ENCODE data around the gene SLC37A3. TPM values are rescaled to one million over a fixed set of nuclear protein-coding genes. Genes with fewer than 3 reads are reported as not detected.

SLC37A3 gene
- total and polyA plus RNA-seq, 2 of the 13 experiments (the other 11 are each of a cell fraction or from before 2014, with no cell fraction given), result 21.3 to 27.9 TPM

DNA sequence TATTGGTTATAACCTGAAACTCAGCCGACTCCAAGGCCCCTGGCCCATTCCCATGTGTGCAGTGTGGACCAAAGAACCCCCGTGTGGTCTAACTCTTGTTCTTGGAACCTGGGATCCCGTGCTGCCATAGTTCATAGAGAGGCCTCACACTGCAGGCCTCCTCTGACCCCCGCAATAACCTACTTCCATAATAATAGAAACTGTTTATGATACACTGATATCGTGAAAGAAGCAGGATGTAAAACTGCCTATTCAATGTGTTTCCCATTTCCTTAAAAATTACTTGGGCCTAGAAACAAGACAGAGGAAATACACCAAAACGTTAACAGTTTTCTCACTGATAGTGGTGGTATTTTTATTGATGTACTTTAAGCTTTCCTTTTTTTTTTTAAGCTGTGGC is 112.4 kb downstream of the SLC37A3 start:
- in situ Hi-C loops (cut with HindIII; ENCODE audit: extremely low pct_ligation_motif_present, low pct_unique_long_range_greater_than_20kb) (no loop called here), intact Hi-C loops (cut with micrococcal nuclease; ENCODE audit: unreplicated experiment) (no loop called here)
- Histone ChIP-seq H3K4me2 (ENCODE audit: low read depth, low read length) (no peak overlapping the region), H3K36me3 (replicated peaks in 1 of 2; ENCODE audit: control insufficient read depth in 1 of 2, insufficient read depth in 2 of 2, low read length in 2 of 2) (no peaks in the 10 kb centered on the region), H4K20me1 (ENCODE audit: insufficient read depth, low read length) (no peaks in the 10 kb centered on the region), H2AFZ (ENCODE audit: low read length) (no peak overlapping the region), H3K4me3 (replicated peaks in 1 of 3; ENCODE audit: insufficient read depth in 1 of 3, low read depth in 2 of 3, low read length in 3 of 3) (no peak overlapping the region), H3K27ac (ENCODE audit: extremely low read length, insufficient read depth, low read length) (no peak overlapping the region), H3K9me3 (ENCODE audit: low read length) (no peaks in the 10 kb centered on the region), H3K27me3 (ENCODE audit: control insufficient read depth in 1 of 2, insufficient read depth in 2 of 2, low read length in 2 of 2) (peaks cover 0 to 7% of the 10 kb centered on the region in 2 experiments; a peak in 3 of 5 replicates), H3K9ac (ENCODE audit: insufficient read depth, low read depth, low read length) (no peak overlapping the region), H3K4me1 (ENCODE audit: insufficient read depth, low read length) (peaks cover 32% of the 10 kb centered on the region), H3K79me2 (ENCODE audit: insufficient read depth, low read length) (no peaks in the 10 kb centered on the region)
- FAIRE-seq, result no peak
- ChIA-PET POLR2A (no interaction called here), CTCF (ENCODE audit: low intra/inter-chr PET ratio, low total read pairs) (no interaction called here)
- no peak for DNase-seq (ENCODE audit: low spot score)
- ATAC-seq, result no peak; the same call in 2 of the 3 replicates
- TF ChIP-seq ZNF564 (CRISPR knock-in tag; IDR thresholded peaks at IDR 0.05) (no peak), BORCS8-MEF2B (CRISPR knock-in tag; IDR thresholded peaks at IDR 0.05) (no peak), ZNF180 (CRISPR knock-in tag; IDR thresholded peaks at IDR 0.05; ENCODE audit: borderline replicate concordance, low read depth) (no peak), ZNF33A (CRISPR knock-in tag; IDR thresholded peaks at IDR 0.05; ENCODE audit: borderline replicate concordance) (no peak), TBL1XR1 (IDR thresholded peaks at IDR 0.05; ENCODE audit: borderline replicate concordance, low read length, partially characterized antibody) (no peak), ZNF782 (CRISPR knock-in tag; IDR thresholded peaks at IDR 0.05; ENCODE audit: borderline replicate concordance) (no peak), HIVEP1 (CRISPR knock-in tag; IDR thresholded peaks at IDR 0.05) (no peak)
- TF ChIP-seq, protein P1, sequence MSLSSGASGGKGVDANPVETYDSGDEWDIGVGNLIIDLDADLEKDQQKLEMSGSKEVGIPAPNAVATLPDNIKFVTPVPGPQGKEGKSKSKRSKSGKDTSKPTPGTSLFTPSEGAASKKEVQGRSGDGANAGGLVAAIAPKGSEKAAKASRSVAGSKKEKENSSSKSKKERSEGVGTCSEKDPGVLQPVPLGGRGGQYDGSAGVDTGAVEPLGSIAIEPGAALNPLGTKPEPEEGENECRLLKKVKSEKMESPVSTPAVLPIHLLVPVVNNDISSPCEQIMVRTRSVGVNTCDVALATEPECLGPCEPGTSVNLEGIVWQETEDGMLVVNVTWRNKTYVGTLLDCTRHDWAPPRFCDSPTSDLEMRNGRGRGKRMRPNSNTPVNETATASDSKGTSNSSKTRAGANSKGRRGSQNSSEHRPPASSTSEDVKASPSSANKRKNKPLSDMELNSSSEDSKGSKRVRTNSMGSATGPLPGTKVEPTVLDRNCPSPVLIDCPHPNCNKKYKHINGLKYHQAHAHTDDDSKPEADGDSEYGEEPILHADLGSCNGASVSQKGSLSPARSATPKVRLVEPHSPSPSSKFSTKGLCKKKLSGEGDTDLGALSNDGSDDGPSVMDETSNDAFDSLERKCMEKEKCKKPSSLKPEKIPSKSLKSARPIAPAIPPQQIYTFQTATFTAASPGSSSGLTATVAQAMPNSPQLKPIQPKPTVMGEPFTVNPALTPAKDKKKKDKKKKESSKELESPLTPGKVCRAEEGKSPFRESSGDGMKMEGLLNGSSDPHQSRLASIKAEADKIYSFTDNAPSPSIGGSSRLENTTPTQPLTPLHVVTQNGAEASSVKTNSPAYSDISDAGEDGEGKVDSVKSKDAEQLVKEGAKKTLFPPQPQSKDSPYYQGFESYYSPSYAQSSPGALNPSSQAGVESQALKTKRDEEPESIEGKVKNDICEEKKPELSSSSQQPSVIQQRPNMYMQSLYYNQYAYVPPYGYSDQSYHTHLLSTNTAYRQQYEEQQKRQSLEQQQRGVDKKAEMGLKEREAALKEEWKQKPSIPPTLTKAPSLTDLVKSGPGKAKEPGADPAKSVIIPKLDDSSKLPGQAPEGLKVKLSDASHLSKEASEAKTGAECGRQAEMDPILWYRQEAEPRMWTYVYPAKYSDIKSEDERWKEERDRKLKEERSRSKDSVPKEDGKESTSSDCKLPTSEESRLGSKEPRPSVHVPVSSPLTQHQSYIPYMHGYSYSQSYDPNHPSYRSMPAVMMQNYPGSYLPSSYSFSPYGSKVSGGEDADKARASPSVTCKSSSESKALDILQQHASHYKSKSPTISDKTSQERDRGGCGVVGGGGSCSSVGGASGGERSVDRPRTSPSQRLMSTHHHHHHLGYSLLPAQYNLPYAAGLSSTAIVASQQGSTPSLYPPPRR (CRISPR knock-in tag; IDR thresholded peaks at IDR 0.05; ENCODE audit: borderline replicate concordance), result no peak
- TF ChIP-seq, protein P2, sequence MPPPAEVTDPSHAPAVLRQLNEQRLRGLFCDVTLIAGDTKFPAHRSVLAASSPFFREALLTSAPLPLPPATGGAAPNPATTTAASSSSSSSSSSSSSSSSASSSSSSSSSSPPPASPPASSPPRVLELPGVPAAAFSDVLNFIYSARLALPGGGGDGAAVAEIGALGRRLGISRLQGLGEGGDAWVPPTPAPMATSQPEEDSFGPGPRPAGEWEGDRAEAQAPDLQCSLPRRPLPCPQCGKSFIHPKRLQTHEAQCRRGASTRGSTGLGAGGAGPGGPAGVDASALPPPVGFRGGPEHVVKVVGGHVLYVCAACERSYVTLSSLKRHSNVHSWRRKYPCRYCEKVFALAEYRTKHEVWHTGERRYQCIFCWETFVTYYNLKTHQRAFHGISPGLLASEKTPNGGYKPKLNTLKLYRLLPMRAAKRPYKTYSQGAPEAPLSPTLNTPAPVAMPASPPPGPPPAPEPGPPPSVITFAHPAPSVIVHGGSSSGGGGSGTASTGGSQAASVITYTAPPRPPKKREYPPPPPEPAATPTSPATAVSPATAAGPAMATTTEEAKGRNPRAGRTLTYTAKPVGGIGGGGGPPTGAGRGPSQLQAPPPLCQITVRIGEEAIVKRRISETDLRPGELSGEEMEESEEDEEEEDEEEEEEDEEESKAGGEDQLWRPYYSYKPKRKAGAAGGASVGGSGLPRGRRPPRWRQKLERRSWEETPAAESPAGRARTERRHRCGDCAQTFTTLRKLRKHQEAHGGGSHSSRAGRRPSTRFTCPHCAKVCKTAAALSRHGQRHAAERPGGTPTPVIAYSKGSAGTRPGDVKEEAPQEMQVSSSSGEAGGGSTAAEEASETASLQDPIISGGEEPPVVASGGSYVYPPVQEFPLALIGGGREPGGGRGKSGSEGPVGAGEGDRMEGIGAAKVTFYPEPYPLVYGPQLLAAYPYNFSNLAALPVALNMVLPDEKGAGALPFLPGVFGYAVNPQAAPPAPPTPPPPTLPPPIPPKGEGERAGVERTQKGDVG (CRISPR knock-in tag; IDR thresholded peaks at IDR 0.05; ENCODE audit: borderline replicate concordance), result no peak
- TF ChIP-seq, protein P3, sequence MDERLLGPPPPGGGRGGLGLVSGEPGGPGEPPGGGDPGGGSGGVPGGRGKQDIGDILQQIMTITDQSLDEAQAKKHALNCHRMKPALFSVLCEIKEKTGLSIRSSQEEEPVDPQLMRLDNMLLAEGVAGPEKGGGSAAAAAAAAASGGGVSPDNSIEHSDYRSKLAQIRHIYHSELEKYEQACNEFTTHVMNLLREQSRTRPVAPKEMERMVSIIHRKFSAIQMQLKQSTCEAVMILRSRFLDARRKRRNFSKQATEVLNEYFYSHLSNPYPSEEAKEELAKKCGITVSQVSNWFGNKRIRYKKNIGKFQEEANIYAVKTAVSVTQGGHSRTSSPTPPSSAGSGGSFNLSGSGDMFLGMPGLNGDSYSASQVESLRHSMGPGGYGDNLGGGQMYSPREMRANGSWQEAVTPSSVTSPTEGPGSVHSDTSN (CRISPR knock-in tag; IDR thresholded peaks at IDR 0.05), result no peak
- 35% methylated on average over 6 of the region's 6 CpGs for WGBS (ENCODE audit: low lambda C conversion rate)
- no TSS peak for BruUV-seq (replicated peaks)

Data from HepG2 (cell line).